Measurements from ENCODE around the gene TEX14. TPM values are rescaled to one million over a fixed set of nuclear protein-coding genes. Genes with fewer than 3 reads are reported as not detected.
A peak's percentile ranks its signal among the peaks of the same experiment; 100 is the strongest.

Gene TEX14
- total and polyA plus RNA-seq, 7 donors, result 0.05 to 3.5 (median 0.11) TPM; not detected in 1

DNA sequence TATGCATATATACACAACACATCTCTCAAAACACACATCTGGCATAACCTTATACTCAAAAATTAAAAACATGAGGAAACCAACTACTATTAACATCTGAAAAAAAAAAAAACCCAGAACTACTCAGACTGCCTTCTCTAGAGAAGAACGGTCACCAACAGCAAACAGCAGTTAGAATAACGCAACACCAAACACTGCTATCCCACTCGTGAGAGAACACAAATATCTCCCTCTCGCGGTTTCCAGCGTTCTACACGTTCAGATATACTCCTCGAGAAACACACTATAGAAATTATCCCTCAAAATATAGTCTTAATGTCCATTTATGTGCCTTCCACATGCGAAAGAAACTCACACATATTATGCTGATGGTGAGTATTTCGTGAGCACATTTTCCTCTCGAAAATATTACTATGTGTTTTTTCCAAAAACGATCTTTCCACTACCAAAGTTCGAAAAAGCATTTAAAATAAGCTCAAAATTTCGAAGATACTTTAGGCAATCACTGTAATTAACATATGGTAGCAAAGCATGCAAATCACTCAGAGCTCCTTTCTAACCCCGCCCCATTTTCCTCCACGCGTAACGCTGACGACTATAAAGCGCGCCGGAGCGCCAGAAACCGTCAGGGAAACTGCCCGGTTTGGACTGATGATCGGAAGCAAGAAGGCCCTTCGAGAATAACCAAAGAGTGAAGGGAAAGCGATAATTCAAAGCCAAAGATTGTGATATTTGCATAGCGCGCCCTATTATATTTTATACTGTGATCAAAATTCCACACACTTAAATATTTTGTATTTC lies 60.1 kb downstream of the TEX14 start:
- Histone ChIP-seq H3K4me1 (no peaks in the 10 kb centered on the region), H3K9me3 (no peaks in the 10 kb centered on the region), H3K36me3 (ENCODE audit: insufficient read depth in 1 of 2, low read depth in 1 of 2) (no peaks in the 10 kb centered on the region), H3K27me3 (ENCODE audit: insufficient read depth in 3 of 3, low read length in 2 of 3) (no peaks in the 10 kb centered on the region), H3K27ac (peak overlapping the region; percentile 77), H3K4me3 (peak overlapping the region; percentile 61)
- peak; percentile 91 to 96 for DNase-seq
- intact Hi-C loops (cut with DNase I), result loop anchor here in 1 of 2 donors (10.0 kb wide), 1 partner anchor 107 kb away; no protein-coding TSS in a partner anchor
- WGBS, 3 donors, result 1 to 2% (median 1%) methylated on average over 30 of the region's 30 CpGs
- peak; percentile 97 to 98 (median 98) for ATAC-seq
- TF ChIP-seq, protein P1, sequence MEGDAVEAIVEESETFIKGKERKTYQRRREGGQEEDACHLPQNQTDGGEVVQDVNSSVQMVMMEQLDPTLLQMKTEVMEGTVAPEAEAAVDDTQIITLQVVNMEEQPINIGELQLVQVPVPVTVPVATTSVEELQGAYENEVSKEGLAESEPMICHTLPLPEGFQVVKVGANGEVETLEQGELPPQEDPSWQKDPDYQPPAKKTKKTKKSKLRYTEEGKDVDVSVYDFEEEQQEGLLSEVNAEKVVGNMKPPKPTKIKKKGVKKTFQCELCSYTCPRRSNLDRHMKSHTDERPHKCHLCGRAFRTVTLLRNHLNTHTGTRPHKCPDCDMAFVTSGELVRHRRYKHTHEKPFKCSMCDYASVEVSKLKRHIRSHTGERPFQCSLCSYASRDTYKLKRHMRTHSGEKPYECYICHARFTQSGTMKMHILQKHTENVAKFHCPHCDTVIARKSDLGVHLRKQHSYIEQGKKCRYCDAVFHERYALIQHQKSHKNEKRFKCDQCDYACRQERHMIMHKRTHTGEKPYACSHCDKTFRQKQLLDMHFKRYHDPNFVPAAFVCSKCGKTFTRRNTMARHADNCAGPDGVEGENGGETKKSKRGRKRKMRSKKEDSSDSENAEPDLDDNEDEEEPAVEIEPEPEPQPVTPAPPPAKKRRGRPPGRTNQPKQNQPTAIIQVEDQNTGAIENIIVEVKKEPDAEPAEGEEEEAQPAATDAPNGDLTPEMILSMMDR (IDR thresholded peaks at IDR 0.05), result peak; percentile 22

DNA sequence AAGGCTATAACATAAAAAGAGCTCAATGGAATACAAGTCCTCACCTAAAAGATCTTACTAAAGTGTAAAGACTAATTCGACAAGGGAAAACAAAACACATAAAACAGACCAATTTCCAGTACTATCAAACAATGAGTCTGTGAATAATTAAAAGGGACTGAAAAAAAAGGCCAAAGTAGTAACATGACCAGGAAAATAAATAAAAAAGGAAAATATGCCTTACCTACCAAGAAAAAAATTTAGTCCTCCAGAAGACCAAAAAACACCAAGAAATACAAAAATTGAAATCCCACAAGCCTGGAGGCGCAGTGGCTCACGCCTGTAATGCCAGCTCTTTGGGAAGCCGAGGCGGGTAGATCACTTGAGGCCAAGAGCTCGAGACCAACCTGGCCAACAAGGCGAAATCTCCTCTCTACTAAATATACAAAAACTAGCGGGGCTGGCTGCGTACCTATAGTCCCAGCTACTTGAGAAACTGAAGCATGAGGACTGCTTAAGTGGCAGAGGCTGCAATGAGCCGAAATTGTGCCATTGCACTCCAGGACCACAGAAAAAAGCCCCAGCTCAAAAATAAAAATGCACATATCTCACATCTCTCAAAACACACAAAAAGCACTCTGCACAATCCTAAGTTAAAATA lies 60.8 kb downstream of the TEX14 start:
- intact Hi-C loops (cut with DNase I), result loop anchor here in 1 of 2 donors (10.0 kb wide), 1 partner anchor 106 kb away; no protein-coding TSS in a partner anchor
- Histone ChIP-seq H3K27ac (peak overlapping the region; percentile 77), H3K4me3 (peak overlapping the region; percentile 61), H3K36me3 (ENCODE audit: insufficient read depth in 1 of 2, low read depth in 1 of 2) (no peaks in the 10 kb centered on the region), H3K4me1 (no peaks in the 10 kb centered on the region), H3K27me3 (ENCODE audit: insufficient read depth in 3 of 3, low read length in 2 of 3) (no peaks in the 10 kb centered on the region), H3K9me3 (no peaks in the 10 kb centered on the region)
- 32 to 39% (median 33%) methylated on average over 10 of the region's 10 CpGs for WGBS, 3 donors
- ATAC-seq, result peak in 3 of 4 donors; percentile 8 to 16 (median 9)
- TF ChIP-seq, protein P1 (IDR thresholded peaks at IDR 0.05), result no peak
- DNase-seq, result no peak

DNA sequence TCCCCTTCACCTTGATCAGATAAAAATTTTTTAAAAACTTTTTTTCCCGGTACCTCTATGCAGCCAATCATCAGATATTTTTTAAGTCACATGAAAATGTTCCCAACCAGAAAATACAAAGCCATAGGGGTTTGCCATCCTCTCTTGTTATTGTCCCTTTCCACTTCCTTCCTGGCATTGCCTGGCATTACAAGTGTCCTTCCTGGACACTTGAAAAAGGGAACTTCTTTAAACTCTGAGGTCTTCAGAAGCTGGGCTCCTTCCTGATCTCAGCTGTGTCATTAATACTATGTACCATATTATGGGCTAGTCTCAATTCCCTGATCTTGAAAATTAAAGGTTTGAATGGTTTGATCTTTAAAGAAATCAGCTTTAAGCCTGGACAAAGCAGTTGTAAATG lies 64.9 kb downstream of the TEX14 start:
- no peaks in the 10 kb centered on the region for H3K36me3 ChIP-seq (ENCODE audit: insufficient read depth in 1 of 2, low read depth in 1 of 2)
- H3K9me3 ChIP-seq, result no peaks in the 10 kb centered on the region
- TF ChIP-seq, protein P1 (IDR thresholded peaks at IDR 0.05), result no peak
- intact Hi-C loops (cut with DNase I), result no loop called here
- DNase-seq, result no peak
- ATAC-seq, result no peak
- 76 to 82% (median 81%) methylated on average over 1 of the region's 1 CpG for WGBS, 3 donors
- H3K4me1 ChIP-seq, result no peaks in the 10 kb centered on the region
- no peak overlapping the region for H3K4me3 ChIP-seq
- no peaks in the 10 kb centered on the region for H3K27me3 ChIP-seq (ENCODE audit: insufficient read depth in 3 of 3, low read length in 2 of 3)
- H3K27ac ChIP-seq, result no peak overlapping the region

DNA sequence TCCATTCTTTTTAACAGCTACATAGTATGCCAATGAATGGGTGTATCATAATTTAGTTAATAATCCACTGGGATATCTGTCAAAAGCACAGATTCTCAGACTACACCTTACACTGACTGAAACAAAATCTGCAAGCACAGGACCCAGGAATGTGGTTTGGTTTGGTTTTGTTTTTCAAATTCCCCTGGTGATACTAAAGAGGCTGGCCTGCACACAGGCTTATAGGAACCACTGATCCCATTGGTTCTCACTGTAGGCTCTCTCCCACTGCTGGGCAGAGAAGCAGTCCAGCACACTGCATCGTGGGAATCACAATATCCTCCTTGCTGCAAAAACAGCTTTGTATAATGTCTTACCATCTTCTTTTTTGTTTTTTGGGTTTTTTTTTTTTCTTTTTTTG lies 67.1 kb downstream of the TEX14 start:
- Histone ChIP-seq H3K27ac (no peak overlapping the region), H3K4me1 (no peaks in the 10 kb centered on the region), H3K4me3 (no peak overlapping the region), H3K27me3 (ENCODE audit: insufficient read depth in 3 of 3, low read length in 2 of 3) (no peaks in the 10 kb centered on the region), H3K36me3 (ENCODE audit: insufficient read depth in 1 of 2, low read depth in 1 of 2) (no peaks in the 10 kb centered on the region), H3K9me3 (no peaks in the 10 kb centered on the region)
- ATAC-seq, result no peak
- TF ChIP-seq, protein P1 (IDR thresholded peaks at IDR 0.05), result no peak
- no peak for DNase-seq
- intact Hi-C loops (cut with DNase I), result no loop called here
- 37 to 53% (median 42%) methylated on average over 1 of the region's 1 CpG for WGBS, 3 donors
